BE2C (cell line): Measurements from ENCODE around the gene SEMA3C.

Experiments used
- DNase-seq: peaks from one replicate; pipeline ENCODE4 v3.0.0-alpha.2; 2020
- H3K27me3 ChIP-seq: fragments of 250-450 bp; sonication (Bioruptor Pico); 2 replicates; pipeline ENCODE4 v1.5.1; 2020; ENCODE audit warnings: mild to moderate bottlenecking
- H3K36me3 ChIP-seq: fragments of 250-450 bp; sonication (Bioruptor Pico); 2 replicates; pipeline ENCODE4 v1.5.1; 2020; ENCODE audit warnings: mild to moderate bottlenecking
- H3K4me1 ChIP-seq: fragments of 250-450 bp; sonication (Bioruptor Pico); 2 replicates; pipeline ENCODE4 v1.5.1; 2020
- H3K4me3 ChIP-seq: 2 replicates; pipeline ENCODE4 v1.5.1; 2011; ENCODE audit warnings: low read depth, low read length
- H3K9me3 ChIP-seq: fragments of 250-450 bp; sonication (Bioruptor Pico); 2 replicates; pipeline ENCODE4 v1.5.1; 2020
- TF ChIP-seq, protein P1 (sequence below): IDR thresholded peaks from 2 replicates; pipeline ENCODE4 v1.5.1; 2012; ENCODE audit warnings: mild to moderate bottlenecking, low read depth, low read length

The SEMA3C gene

DNA sequence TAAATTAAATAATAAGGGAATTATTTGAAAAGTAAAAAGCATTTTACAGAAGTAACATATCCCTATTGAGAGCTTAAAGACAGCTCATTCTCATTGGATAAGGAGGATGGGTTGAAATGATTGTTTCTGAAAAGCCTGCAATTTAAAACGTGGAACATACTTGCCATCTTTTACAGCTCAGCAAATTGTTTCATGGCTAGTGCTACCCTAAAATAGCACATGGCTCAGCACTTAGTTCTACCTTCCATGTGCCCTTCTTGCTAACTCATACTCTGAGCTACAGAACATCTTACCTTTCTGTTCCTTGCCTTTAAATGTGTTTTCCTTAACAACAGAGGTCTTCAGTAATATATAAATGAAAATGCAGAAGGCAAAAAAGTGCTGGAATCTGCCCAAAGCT is 8.6 kb downstream of the SEMA3C start:
- Histone ChIP-seq H3K4me1 (peaks cover 13% of the 10 kb centered on the region), H3K9me3 (no peaks in the 10 kb centered on the region), H3K36me3 (no peaks in the 10 kb centered on the region), H3K27me3 (no peaks in the 10 kb centered on the region), H3K4me3 (no peak overlapping the region)
- TF ChIP-seq, protein P1, sequence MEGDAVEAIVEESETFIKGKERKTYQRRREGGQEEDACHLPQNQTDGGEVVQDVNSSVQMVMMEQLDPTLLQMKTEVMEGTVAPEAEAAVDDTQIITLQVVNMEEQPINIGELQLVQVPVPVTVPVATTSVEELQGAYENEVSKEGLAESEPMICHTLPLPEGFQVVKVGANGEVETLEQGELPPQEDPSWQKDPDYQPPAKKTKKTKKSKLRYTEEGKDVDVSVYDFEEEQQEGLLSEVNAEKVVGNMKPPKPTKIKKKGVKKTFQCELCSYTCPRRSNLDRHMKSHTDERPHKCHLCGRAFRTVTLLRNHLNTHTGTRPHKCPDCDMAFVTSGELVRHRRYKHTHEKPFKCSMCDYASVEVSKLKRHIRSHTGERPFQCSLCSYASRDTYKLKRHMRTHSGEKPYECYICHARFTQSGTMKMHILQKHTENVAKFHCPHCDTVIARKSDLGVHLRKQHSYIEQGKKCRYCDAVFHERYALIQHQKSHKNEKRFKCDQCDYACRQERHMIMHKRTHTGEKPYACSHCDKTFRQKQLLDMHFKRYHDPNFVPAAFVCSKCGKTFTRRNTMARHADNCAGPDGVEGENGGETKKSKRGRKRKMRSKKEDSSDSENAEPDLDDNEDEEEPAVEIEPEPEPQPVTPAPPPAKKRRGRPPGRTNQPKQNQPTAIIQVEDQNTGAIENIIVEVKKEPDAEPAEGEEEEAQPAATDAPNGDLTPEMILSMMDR: no peak
- DNase-seq: no peak

DNA sequence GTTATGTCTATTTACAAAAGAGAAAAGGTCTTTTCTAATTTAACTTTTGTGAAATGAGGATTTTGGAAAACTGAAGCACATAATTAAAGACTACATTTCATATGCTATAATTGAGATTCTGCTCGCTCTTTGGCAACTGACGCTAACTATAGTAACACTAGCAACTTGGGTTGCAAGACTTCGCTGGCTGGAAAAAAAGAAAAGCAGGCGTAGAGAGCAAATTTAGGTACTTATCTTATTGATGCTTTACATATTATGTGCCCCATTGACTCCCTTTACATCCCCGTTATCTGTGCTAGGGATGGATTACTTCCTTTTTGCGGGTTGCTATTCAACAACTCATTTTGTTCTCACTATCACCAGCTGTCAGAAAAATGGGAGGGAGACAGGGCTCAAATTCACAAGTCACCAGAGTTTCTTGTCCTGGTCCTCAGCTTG is 10.5 kb downstream of the SEMA3C start:
- H3K4me1 ChIP-seq: peaks cover 13% of the 10 kb centered on the region
- H3K4me3 ChIP-seq: peak overlapping the region; percentile 36

DNA sequence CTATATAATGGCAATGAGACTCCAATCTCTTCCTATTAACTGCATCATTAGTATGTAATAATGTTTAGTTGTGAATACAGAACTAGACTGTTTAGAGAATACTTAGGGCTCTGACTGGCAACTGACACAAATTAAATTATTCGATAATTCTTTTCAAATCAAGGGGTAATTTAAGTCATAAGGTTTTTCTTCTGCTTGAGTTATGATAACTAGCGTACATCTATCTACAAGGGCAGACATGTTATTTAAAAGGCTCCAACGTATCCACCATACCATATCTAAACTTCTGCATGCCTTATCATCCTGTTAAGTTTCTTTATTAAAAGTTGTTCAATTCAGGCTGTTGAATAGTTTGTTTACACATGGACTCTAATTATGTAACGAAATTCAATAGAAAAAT is 11.2 kb downstream of the SEMA3C start:
- TF ChIP-seq, protein P1: no peak
- no peak for DNase-seq
- H3K27me3 ChIP-seq: no peaks in the 10 kb centered on the region
- peak overlapping the region; percentile 36 for H3K4me3 ChIP-seq
- no peaks in the 10 kb centered on the region for H3K9me3 ChIP-seq
- H3K36me3 ChIP-seq: no peaks in the 10 kb centered on the region
- peaks cover 13% of the 10 kb centered on the region for H3K4me1 ChIP-seq

More for the DNA sequence above, 10.5 kb downstream of the SEMA3C start:
- H3K36me3 ChIP-seq: no peaks in the 10 kb centered on the region
- TF ChIP-seq, protein P1: no peak
- H3K9me3 ChIP-seq: no peaks in the 10 kb centered on the region
- no peaks in the 10 kb centered on the region for H3K27me3 ChIP-seq
- DNase-seq: no peak

DNA sequence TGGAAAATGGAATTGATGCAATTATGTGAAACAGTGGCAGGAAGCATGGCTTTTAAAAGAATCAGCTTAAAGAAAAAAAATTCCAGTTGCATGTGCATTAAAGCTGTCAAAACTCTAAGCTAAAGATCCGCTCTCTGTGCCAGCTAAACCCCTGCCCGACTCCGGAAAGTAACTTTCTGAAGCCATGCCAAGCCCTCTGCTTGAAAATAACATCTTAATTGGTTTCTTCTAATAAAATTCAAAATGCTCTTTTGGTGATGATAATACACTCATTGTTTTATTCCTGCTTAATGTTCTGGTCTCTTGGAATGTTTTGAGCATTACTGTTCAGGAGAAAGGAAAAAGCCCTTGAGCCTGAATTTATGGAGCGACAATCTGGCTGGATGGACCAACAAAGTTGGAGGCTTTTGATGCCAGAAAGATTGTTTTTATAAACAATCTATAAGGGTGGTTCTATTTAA is 11.7 kb downstream of the SEMA3C start:
- no peaks in the 10 kb centered on the region for H3K36me3 ChIP-seq

DNA sequence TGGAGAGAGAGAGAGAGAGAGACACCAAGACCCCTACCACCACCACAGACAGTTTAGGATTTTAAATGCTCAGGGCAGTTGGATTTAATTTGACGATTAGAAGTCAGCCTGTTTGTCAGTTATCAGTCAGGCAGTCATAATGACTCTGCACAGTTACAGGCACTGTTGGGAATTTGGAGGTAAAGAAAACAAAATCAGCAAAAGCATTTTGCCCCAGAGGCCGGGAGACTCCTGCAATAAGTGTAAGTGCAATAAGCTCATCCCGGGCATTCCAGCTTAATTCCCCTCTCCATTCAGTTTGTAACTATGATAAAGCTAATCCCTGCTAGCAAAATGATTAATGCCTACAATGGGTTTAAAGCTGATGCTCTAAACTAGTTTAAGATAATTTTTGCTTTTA is 13.5 kb downstream of the SEMA3C start:
- Histone ChIP-seq H3K27me3 (no peaks in the 10 kb centered on the region), H3K9me3 (no peaks in the 10 kb centered on the region; the same call in 1 of the 2 replicates), H3K36me3 (no peaks in the 10 kb centered on the region), H3K4me1 (peaks cover 17% of the 10 kb centered on the region), H3K4me3 (no peak overlapping the region; the same call in 1 of the 2 replicates)
- no peak for DNase-seq
- TF ChIP-seq, protein P1: no peak

More for the DNA sequence above, 11.7 kb downstream of the SEMA3C start:
- DNase-seq: peak; percentile 65
- no peaks in the 10 kb centered on the region for H3K9me3 ChIP-seq
- no peaks in the 10 kb centered on the region for H3K27me3 ChIP-seq
- TF ChIP-seq, protein P1: no peak
- H3K4me1 ChIP-seq: peaks cover 13% of the 10 kb centered on the region
- peak overlapping the region; percentile 36 for H3K4me3 ChIP-seq

DNA sequence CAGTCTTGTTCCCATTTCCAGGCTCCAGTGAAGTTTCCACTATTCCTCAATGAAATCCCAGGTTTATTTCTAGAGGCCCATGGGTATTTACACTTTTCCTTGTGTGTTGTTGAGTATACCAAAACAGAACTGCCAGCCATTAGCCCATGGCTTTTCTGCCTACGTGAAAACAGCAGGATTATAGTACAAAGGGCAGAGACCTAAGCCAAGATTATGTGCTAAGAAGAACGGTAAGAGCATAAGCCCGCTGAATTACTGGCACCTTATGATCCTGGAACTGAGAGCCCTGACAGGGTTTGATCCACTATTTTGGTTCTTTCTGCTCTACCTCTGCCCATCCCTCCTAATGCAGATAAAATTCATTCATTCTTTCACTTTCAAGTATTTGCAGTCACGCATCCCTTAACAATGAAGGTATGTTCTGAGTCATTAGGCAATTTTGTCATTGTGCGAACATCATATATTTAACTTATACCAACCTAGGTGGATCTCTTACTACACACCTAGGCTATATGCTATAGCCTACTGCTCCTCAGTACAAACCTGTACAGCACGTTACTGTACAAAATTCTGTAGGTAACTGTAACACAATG is 16.0 kb downstream of the SEMA3C start:
- Histone ChIP-seq H3K9me3 (no peaks in the 10 kb centered on the region; the same call in 1 of the 2 replicates), H3K4me3 (no peak overlapping the region), H3K36me3 (no peaks in the 10 kb centered on the region), H3K4me1 (peaks cover 11% of the 10 kb centered on the region; the same call in 1 of the 2 replicates), H3K27me3 (no peaks in the 10 kb centered on the region)
- no peak for DNase-seq
- TF ChIP-seq, protein P1: no peak
